ENCODE measurements around the gene MYO3B.

Gene MYO3B

DNA sequence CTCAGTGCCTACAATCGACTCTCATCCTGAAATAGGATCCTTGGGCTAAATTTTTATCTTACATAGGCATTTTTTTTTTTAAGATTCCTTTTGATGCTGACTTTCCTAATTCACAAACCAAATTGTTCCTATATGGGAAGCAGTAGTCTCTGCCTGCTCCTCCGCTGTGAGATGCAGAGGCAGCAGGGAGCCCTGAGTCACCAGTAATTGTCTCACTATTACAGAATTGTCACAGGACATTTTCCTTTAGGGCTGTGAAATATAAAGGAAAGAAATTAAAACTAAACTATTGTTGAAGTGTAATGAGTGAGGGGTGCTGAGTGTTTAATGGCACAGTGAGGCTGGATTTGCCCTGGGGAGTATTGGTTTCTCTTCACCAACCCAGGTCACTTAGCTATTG, 63.8 kb downstream of the MYO3B start:
- no peak for TF ChIP-seq TAF1 (IDR thresholded peaks at IDR 0.05; ENCODE audit: low read depth, low read length)
- TF ChIP-seq SPI1 (IDR thresholded peaks at IDR 0.05; ENCODE audit: low read depth, low read length) = no peak
- no peak for TF ChIP-seq PAX5 (IDR thresholded peaks at IDR 0.05; ENCODE audit: insufficient read depth, low read length, severe bottlenecking)
- TF ChIP-seq POLR2A (IDR thresholded peaks at IDR 0.05; ENCODE audit: low read depth, low read length) = no peak
- no peak for TF ChIP-seq POU2F2 (IDR thresholded peaks at IDR 0.05; ENCODE audit: low read depth, low read length)
- no peak for TF ChIP-seq POLR2AphosphoS5 (IDR thresholded peaks at IDR 0.05; ENCODE audit: low read depth, low read length)
- FAIRE-seq (no peak), DNase-seq (ENCODE audit: insufficient read length, low spot score) (no peak)

DNA sequence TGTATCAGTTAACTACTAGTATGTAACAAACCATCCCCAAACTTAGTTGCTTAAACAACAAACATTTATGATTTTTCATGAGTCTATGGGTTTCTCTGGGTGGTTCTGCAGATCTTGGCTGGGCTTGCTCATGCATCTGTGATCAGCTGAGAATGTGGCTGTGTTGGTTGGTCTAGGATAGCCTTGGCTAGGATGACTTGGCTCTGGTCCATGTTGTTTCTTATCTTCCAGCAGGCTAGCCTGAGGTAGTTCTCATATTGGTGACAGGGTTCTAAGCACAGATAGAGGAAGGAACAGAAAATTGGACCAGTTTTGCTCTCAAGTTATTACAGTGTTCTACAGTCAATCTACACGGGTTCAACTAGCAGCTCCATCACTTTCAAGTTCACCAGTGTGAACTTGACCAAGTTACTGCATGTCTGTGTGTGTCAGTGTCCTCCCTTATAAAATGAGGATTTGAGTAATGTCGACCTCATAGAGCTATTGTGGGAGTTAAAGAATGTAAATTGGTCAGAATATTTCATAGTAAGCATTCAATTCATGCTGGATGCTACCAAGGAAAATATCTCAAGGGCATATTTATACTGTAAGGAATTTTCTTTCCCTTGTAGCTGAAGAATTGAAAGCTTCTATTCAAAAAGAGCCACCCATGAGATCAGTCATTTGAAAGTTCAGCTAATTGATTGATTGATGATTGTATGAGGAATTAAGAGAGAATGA, 65.3 kb downstream of the MYO3B start:
- TF ChIP-seq SPI1 (IDR thresholded peaks at IDR 0.05; ENCODE audit: low read depth, low read length) (no peak), TAF1 (IDR thresholded peaks at IDR 0.05; ENCODE audit: low read depth, low read length) (no peak), POLR2A (IDR thresholded peaks at IDR 0.05; ENCODE audit: low read depth, low read length) (no peak), PAX5 (IDR thresholded peaks at IDR 0.05; ENCODE audit: insufficient read depth, low read length, severe bottlenecking) (no peak), POLR2AphosphoS5 (IDR thresholded peaks at IDR 0.05; ENCODE audit: low read depth, low read length) (no peak), POU2F2 (IDR thresholded peaks at IDR 0.05; ENCODE audit: low read depth, low read length) (no peak)
- FAIRE-seq (no peak), DNase-seq (ENCODE audit: insufficient read length, low spot score) (no peak)

DNA sequence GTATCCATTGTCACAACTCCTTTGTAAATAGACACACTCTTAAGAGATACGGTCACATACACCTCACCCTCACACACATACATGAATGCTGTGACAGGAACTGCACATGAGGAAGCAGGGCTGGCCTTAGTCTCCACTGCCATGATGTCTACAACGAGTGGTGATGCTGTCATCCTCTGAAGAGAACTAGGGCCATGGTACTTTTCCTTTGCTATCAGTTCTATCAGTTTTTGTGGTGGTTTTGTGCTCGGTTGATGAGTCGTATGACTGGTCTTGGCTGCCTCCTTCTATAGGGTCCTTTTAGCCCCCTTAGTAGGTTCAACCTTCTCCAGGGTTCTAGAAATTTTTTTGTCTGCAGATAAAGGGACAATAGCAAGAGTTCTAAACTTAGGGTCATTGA, 66.0 kb downstream of the MYO3B start:
- TF ChIP-seq TAF1 (IDR thresholded peaks at IDR 0.05; ENCODE audit: low read depth, low read length) = no peak
- TF ChIP-seq POLR2AphosphoS5 (IDR thresholded peaks at IDR 0.05; ENCODE audit: low read depth, low read length) = no peak
- TF ChIP-seq POLR2A (IDR thresholded peaks at IDR 0.05; ENCODE audit: low read depth, low read length) = no peak
- no peak for TF ChIP-seq PAX5 (IDR thresholded peaks at IDR 0.05; ENCODE audit: insufficient read depth, low read length, severe bottlenecking)
- TF ChIP-seq POU2F2 (IDR thresholded peaks at IDR 0.05; ENCODE audit: low read depth, low read length) = no peak
- TF ChIP-seq SPI1 (IDR thresholded peaks at IDR 0.05; ENCODE audit: low read depth, low read length) = no peak
- FAIRE-seq = no peak
- DNase-seq (ENCODE audit: insufficient read length, low spot score) = no peak

DNA sequence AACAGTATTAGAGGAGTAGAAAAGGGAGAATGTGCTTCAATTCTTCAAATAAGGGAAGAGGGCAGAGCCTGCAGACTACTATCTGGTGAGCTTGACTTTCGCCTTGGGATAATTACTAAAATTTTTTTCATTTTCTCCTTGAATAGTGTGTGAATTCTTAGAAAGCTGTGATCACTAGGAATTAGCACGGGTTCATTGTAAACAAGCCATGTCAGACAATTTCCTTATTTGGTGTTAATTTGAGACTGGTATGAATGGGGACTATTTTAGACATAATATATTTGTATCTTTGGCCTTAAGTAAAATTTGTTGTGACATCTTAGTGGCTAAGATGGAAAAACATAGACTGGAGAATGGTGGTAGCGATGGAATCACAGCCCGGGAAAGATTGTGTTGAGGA, 66.6 kb downstream of the MYO3B start:
- FAIRE-seq = no peak

DNA sequence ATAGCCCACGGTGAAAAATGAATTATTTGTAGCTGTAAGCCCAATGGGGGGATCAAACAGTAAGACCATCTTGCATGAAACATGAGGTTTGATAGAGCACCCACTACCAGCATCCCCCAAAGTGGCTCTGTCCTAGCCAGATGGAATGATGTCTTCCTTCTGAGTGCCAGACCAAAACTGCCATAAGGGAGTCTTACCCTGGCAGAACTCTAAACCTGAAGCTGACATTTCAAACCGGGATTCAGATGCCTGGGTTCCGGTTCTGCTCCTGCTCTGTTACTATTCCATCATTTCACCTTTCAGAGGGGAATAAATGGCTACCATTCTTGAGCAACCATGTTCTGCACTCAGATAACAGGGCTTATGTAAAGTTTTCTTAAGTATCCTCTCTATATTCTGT, 67.4 kb downstream of the MYO3B start:
- no peak for TF ChIP-seq POLR2A (IDR thresholded peaks at IDR 0.05; ENCODE audit: low read depth, low read length)
- no peak for TF ChIP-seq TAF1 (IDR thresholded peaks at IDR 0.05; ENCODE audit: low read depth, low read length)
- no peak for TF ChIP-seq SPI1 (IDR thresholded peaks at IDR 0.05; ENCODE audit: low read depth, low read length)
- no peak for TF ChIP-seq POU2F2 (IDR thresholded peaks at IDR 0.05; ENCODE audit: low read depth, low read length)
- TF ChIP-seq POLR2AphosphoS5 (IDR thresholded peaks at IDR 0.05; ENCODE audit: low read depth, low read length) = no peak
- TF ChIP-seq PAX5 (IDR thresholded peaks at IDR 0.05; ENCODE audit: insufficient read depth, low read length, severe bottlenecking) = no peak
- no peak for DNase-seq (ENCODE audit: insufficient read length, low spot score)
- no peak for FAIRE-seq

More for the DNA sequence above, 66.6 kb downstream of the MYO3B start:
- DNase-seq (ENCODE audit: insufficient read length, low spot score) = no peak
- TF ChIP-seq SPI1 (IDR thresholded peaks at IDR 0.05; ENCODE audit: low read depth, low read length) (no peak), POLR2AphosphoS5 (IDR thresholded peaks at IDR 0.05; ENCODE audit: low read depth, low read length) (no peak), TAF1 (IDR thresholded peaks at IDR 0.05; ENCODE audit: low read depth, low read length) (no peak), PAX5 (IDR thresholded peaks at IDR 0.05; ENCODE audit: insufficient read depth, low read length, severe bottlenecking) (no peak), POLR2A (IDR thresholded peaks at IDR 0.05; ENCODE audit: low read depth, low read length) (no peak), POU2F2 (IDR thresholded peaks at IDR 0.05; ENCODE audit: low read depth, low read length) (no peak)

DNA sequence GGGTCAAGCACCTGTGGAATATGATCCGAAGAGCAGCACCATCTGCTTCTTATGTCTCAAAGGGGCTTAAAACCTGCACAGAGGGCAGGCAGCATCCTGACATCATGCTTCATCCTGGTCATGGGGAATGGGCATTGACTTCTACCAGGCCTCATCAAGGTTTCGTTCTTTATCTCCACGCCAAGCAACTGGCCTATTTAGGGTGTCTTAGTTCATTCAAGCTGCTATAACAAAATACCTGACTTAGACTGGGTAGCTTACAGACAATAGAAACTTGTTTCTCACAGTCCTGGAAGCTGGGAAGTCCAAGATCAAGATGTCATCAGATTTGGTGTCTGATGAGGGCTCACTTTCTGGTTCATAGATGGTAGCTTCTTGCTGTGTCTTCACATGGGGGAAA, 69.4 kb downstream of the MYO3B start:
- TF ChIP-seq SPI1 (IDR thresholded peaks at IDR 0.05; ENCODE audit: low read depth, low read length) (no peak), POU2F2 (IDR thresholded peaks at IDR 0.05; ENCODE audit: low read depth, low read length) (no peak), TAF1 (IDR thresholded peaks at IDR 0.05; ENCODE audit: low read depth, low read length) (no peak), PAX5 (IDR thresholded peaks at IDR 0.05; ENCODE audit: insufficient read depth, low read length, severe bottlenecking) (no peak), POLR2A (IDR thresholded peaks at IDR 0.05; ENCODE audit: low read depth, low read length) (no peak), POLR2AphosphoS5 (IDR thresholded peaks at IDR 0.05; ENCODE audit: low read depth, low read length) (no peak)
- FAIRE-seq = no peak
- no peak for DNase-seq (ENCODE audit: insufficient read length, low spot score)

DNA sequence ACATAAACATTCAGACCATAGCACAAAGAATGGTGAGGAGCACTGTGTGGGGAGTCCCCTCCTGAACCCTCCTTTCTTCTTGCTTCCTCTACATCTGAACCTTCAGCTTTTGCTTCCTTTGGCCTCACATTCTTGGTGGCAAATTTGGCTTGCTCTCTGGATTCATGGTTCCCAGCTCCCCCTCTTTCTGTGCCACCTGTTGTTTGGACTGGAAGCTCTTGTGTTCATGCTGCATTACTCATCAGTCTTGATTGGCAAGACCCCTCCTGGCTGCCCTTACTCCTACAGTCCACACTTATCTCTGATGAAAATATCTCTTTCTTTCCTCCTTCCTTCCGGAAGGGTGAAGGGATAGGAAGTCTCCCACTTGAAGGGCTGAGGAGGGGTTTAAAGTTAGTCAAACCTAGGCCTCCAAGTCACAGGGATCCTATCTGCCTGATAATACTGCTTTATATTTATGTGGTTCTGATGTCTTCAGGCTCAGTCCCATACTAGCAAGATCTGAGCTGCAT, 70.0 kb downstream of the MYO3B start:
- FAIRE-seq (no peak), DNase-seq (ENCODE audit: insufficient read length, low spot score) (no peak)
- TF ChIP-seq SPI1 (IDR thresholded peaks at IDR 0.05; ENCODE audit: low read depth, low read length) (no peak), POU2F2 (IDR thresholded peaks at IDR 0.05; ENCODE audit: low read depth, low read length) (no peak), PAX5 (IDR thresholded peaks at IDR 0.05; ENCODE audit: insufficient read depth, low read length, severe bottlenecking) (no peak), POLR2A (IDR thresholded peaks at IDR 0.05; ENCODE audit: low read depth, low read length) (no peak), POLR2AphosphoS5 (IDR thresholded peaks at IDR 0.05; ENCODE audit: low read depth, low read length) (no peak), TAF1 (IDR thresholded peaks at IDR 0.05; ENCODE audit: low read depth, low read length) (no peak)

DNA sequence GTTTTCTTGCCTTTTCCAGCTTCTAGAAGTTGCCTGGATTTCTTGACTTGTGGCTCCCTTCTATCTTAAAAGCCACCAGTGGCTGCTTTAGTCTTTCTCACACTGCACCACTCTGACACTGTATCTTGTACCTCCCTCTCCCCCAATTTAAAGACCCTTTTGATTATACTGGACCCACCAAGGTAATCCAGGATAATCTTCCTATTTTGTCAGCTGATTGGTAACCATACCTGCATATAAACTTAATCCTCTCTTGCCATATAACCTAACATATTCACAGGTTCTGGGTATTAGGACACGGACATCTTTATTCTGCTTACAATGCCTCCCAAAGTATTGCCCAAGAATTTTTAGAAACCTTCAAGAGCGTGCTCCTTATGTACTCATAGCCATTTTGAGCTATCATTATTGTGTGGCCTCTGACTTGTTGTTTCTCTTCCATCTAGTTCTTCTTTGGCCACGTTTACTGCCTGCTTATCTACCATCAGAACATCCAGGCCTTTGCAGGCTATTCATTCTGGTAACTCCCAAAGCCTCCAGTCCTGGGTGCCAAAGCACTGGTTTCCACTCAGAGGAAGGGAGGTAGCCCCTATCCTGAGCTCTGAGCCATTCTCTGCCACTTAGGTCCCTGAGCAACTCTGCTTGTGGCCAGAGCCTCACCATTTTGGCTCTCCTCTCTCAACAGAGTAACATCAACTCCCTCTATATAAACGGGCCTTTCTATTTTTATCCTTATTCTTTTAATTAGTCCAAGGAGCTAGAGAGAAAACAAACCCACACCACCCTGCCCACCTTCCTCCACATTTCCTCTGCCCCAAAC, 70.8 kb downstream of the MYO3B start:
- no peak for TF ChIP-seq PAX5 (IDR thresholded peaks at IDR 0.05; ENCODE audit: insufficient read depth, low read length, severe bottlenecking)
- TF ChIP-seq POU2F2 (IDR thresholded peaks at IDR 0.05; ENCODE audit: low read depth, low read length) = no peak
- no peak for TF ChIP-seq SPI1 (IDR thresholded peaks at IDR 0.05; ENCODE audit: low read depth, low read length)
- no peak for TF ChIP-seq TAF1 (IDR thresholded peaks at IDR 0.05; ENCODE audit: low read depth, low read length)
- TF ChIP-seq POLR2AphosphoS5 (IDR thresholded peaks at IDR 0.05; ENCODE audit: low read depth, low read length) = no peak
- TF ChIP-seq POLR2A (IDR thresholded peaks at IDR 0.05; ENCODE audit: low read depth, low read length) = no peak
- DNase-seq (ENCODE audit: insufficient read length, low spot score) = no peak
- no peak for FAIRE-seq

DNA sequence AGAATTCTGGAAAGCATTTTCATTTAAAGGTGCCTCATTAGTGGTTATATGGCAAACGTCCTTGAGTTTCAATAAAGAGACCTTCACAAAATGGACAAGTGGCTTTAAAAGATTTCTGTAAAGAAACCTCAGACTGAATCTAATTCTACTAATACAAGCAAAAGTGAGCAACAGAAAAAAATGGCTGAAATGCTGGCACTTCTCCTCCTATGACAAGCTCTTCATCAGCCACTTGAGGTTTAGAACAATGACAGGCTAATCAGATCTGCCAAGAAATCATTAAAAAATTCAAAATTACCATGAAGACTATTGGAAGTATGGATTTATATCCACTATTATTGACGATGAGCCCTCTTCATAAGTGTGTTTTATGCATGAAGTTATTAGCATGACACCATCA, 71.8 kb downstream of the MYO3B start:
- FAIRE-seq (no peak), DNase-seq (ENCODE audit: insufficient read length, low spot score) (no peak)
- TF ChIP-seq PAX5 (IDR thresholded peaks at IDR 0.05; ENCODE audit: insufficient read depth, low read length, severe bottlenecking) (no peak), POLR2A (IDR thresholded peaks at IDR 0.05; ENCODE audit: low read depth, low read length) (no peak), SPI1 (IDR thresholded peaks at IDR 0.05; ENCODE audit: low read depth, low read length) (no peak), POLR2AphosphoS5 (IDR thresholded peaks at IDR 0.05; ENCODE audit: low read depth, low read length) (no peak), TAF1 (IDR thresholded peaks at IDR 0.05; ENCODE audit: low read depth, low read length) (no peak), POU2F2 (IDR thresholded peaks at IDR 0.05; ENCODE audit: low read depth, low read length) (no peak)

Measured in GM12891 (cell line).